Astrocyte of the cerebellum (primary cell): Measurements from ENCODE around the gene CLDN3.
A peak's percentile ranks its signal among the peaks of the same experiment; 100 is the strongest.
"Not testable (repeated sequence)": the region's sequence is repeated elsewhere in the genome, so short reads cannot be mapped to it uniquely, and the experiment has no call there.

Experiments used
- DNase-seq: peaks from one replicate; pipeline ENCODE4 v3.0.0-alpha.2; 2011; ENCODE audit warnings: low read depth
- H3K4me3 ChIP-seq: 2 replicates; pipeline ENCODE4 v1.5.1; 2011; ENCODE audit warnings: mild to moderate bottlenecking, low read depth, low read length, moderate library complexity
- in situ Hi-C: cut with HindIII; loops from 2 replicates; pipeline ENCODE4 v1.10.0; 2017; ENCODE audit warnings: low sequenced_read_pairs
- TF ChIP-seq, protein P1 (sequence below): IDR thresholded peaks from 2 replicates; pipeline ENCODE4 v1.5.1; 2012; ENCODE audit warnings: low read length, low read depth, moderate library complexity, mild to moderate bottlenecking; ENCODE audit errors: missing control alignments

The CLDN3 gene

DNA sequence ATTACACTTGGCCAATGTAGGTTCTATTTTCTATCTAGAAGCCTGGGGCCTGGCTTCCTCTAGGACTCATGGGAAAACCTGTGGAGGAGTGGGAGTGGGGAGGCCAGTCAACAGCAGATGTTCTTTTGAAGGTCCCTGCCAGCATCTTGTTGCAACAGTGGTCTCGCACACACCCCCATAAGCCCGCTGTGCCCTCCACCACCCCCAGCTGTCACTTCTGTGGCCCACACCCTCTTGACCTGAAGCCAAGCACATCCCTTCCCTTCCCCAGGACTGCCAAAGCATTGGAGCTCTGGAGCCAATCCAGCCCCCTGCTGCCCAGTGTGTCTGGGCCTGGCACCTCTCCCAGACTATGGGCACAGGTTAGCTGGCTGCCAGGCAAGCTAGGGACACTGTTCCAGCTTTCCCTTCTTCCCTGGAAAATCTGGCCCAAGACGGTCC, 48.7 kb downstream of the CLDN3 start:
- in situ Hi-C loops: no loop called here
- TF ChIP-seq, protein P1, sequence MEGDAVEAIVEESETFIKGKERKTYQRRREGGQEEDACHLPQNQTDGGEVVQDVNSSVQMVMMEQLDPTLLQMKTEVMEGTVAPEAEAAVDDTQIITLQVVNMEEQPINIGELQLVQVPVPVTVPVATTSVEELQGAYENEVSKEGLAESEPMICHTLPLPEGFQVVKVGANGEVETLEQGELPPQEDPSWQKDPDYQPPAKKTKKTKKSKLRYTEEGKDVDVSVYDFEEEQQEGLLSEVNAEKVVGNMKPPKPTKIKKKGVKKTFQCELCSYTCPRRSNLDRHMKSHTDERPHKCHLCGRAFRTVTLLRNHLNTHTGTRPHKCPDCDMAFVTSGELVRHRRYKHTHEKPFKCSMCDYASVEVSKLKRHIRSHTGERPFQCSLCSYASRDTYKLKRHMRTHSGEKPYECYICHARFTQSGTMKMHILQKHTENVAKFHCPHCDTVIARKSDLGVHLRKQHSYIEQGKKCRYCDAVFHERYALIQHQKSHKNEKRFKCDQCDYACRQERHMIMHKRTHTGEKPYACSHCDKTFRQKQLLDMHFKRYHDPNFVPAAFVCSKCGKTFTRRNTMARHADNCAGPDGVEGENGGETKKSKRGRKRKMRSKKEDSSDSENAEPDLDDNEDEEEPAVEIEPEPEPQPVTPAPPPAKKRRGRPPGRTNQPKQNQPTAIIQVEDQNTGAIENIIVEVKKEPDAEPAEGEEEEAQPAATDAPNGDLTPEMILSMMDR: no peak
- no peak overlapping the region for H3K4me3 ChIP-seq
- DNase-seq: no peak

DNA sequence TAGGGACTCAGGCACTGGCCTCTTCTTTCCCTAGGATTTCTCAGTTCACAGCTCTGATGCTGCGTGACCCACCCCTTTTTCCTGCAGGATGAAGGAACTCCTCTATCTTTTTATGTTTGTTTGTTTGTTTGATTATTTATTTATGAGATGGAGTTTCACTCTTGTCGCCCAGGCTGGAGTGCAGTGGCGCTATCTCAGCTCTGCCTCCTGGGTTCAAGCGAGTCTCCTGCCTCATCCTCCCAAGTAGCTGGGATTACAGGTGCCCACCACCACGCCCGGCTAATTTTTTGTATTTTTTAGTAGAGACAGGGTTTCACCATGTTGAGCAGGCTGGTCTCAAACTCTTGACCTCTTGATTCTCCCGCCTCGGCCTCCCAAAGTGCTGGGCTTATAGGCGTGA, 49.6 kb downstream of the CLDN3 start:
- in situ Hi-C loops, DNase-seq, H3K4me3 ChIP-seq: not testable (repeated sequence)

DNA sequence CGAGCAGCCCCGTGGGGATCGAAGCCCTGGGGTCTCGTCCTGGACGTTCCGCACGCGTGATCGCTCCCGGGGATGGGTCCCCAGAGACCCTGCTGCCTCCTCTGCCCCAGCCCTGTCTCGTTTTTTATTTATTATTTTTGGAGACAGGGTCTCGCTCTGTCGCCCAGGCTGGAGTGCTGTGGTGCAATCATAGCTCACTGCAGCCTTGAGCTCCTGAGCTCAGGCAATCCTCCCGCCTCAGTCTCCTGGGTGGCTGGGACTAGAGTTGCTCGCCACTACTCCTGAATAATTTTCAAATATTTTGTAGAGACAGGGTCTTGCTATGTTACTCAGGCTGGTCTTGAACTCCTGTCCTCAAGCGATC, 50.3 kb downstream of the CLDN3 start:
- in situ Hi-C loops: no loop called here
- TF ChIP-seq, protein P1: no peak
- peak overlapping the region; percentile 38 for H3K4me3 ChIP-seq
- no peak for DNase-seq
